GM12878 (cell line): Measurements from ENCODE around the gene LY9. TPM values are rescaled to one million over a fixed set of nuclear protein-coding genes. Genes with fewer than 3 reads are reported as not detected.

ENCODE experiments used
- ATAC-seq: fragments of 200-7000 bp; cut with Tn5 transposase; 3 replicates; pipeline ENCODE4 v1.9.1; 2020; ENCODE audit warnings: mild to moderate bottlenecking, moderate library complexity
- BruUV-seq: library from RNA; stranded (reverse); fragments of 400-500 nt; replicated peaks from 2 replicates; lab custom pipeline; 2021; lab: Mats Ljungman, UMichigan
- CTCF ChIA-PET: fragments of 300-600 bp; sonication (Branson Sonifier 250); formaldehyde crosslinking; extraction: SDS; loops from one replicate; lab custom pipeline; 2021; ENCODE audit warnings: inconsistent platforms; lab: Yijun Ruan, JAX
- POLR2A ChIA-PET: fragments of 350-600 bp; formaldehyde crosslinking; extraction: SDS; loops from one replicate; lab custom pipeline; 2021; ENCODE audit warnings: inconsistent platforms; lab: Charles Lee
- RAD21 ChIA-PET: fragments of 300-600 bp; sonication (Branson Sonifier 250); formaldehyde crosslinking; loops from one replicate; lab custom pipeline; 2023; ENCODE audit warnings: antibody characterized with exemption; ENCODE audit not compliant: unreplicated experiment; lab: Charles Lee
- SMC1A ChIA-PET: fragments of 300-600 bp; sonication (Branson Sonifier 250); formaldehyde crosslinking; loops from one replicate; lab custom pipeline; 2023; ENCODE audit not compliant: unreplicated experiment, uncharacterized antibody; lab: Charles Lee
- DNase-seq: peaks from one replicate; pipeline ENCODE4 v3.0.0-alpha.2; 2011; ENCODE audit warnings: low read depth, low spot score
- FAIRE-seq: peaks from 3 replicates; lab custom pipeline; 2011; peaks lifted over from hg19 to GRCh38; lab: Jason Lieb, UNC
- H2AFZ ChIP-seq: 2 replicates; pipeline ENCODE4 v1.6.0; 2011; ENCODE audit warnings: low read depth, low read length, control low read depth; ENCODE audit not compliant: control insufficient read depth
- H3K27ac ChIP-seq: 2 replicates; pipeline ENCODE4 v1.5.1; 2011; ENCODE audit warnings: control low read depth; ENCODE audit not compliant: control insufficient read depth, insufficient read depth
- H3K27me3 ChIP-seq, 2 experiments: replicated peaks in 1 of 2; 2 replicates each; pipeline versions ENCODE4 v1.6.0 to v1.6.1; 2011; ENCODE audit warnings: low read length in 1 of 2; ENCODE audit not compliant: control insufficient read depth in 2 of 2, insufficient read depth in 2 of 2
- H3K36me3 ChIP-seq, 2 experiments: 2 replicates each; pipeline ENCODE4 v1.5.1; 2011; ENCODE audit warnings: low read length in 1 of 2; ENCODE audit not compliant: control insufficient read depth in 2 of 2, insufficient read depth in 2 of 2
- H3K4me1 ChIP-seq: 2 replicates; pipeline ENCODE4 v1.6.1; 2011; ENCODE audit warnings: mild to moderate bottlenecking, low read length, moderate library complexity, mixed read lengths; ENCODE audit not compliant: control insufficient read depth, insufficient read depth
- H3K4me2 ChIP-seq: 2 replicates; pipeline ENCODE4 v1.6.0; 2011; ENCODE audit warnings: control low read depth; ENCODE audit not compliant: control insufficient read depth, insufficient read depth
- H3K4me3 ChIP-seq: fragments of 200-600 bp; sonication (generic); 2 replicates; pipeline ENCODE4 v1.5.1; 2016
- H3K79me2 ChIP-seq: 2 replicates; pipeline ENCODE4 v1.6.0; 2011; ENCODE audit warnings: low read length; ENCODE audit not compliant: control insufficient read depth, insufficient read depth
- H3K9ac ChIP-seq: 2 replicates; pipeline ENCODE4 v1.8.0; 2011; ENCODE audit warnings: low read length, control low read depth, mixed read lengths; ENCODE audit not compliant: control insufficient read depth, insufficient read depth
- H3K9me3 ChIP-seq: replicated peaks from 3 replicates; pipeline ENCODE4 v1.5.1; 2011; ENCODE audit warnings: mild to moderate bottlenecking, low read length; ENCODE audit not compliant: control insufficient read depth, insufficient read depth
- H4K20me1 ChIP-seq: 2 replicates; pipeline ENCODE4 v1.6.0; 2011; ENCODE audit not compliant: control insufficient read depth, insufficient read depth
- BHLHE40 ChIP-seq, 2 experiments: fragments of 450-650 bp in 1 of 2; IDR thresholded peaks; 2 replicates each; pipeline ENCODE4 v1.6.1; 2011 to 2017; ENCODE audit warnings: low read depth in 2 of 2, borderline replicate concordance in 1 of 2, improper control_type of control experiment in 1 of 2, low read length in 1 of 2, mild to moderate bottlenecking in 1 of 2
- DPF2 ChIP-seq: fragments of 450-650 bp; IDR thresholded peaks from 2 replicates; pipeline ENCODE4 v1.6.1; 2017; ENCODE audit warnings: mild to moderate bottlenecking
- E2F8 ChIP-seq: fragments of 450-650 bp; IDR thresholded peaks from 2 replicates; pipeline ENCODE4 v1.6.1; 2018; ENCODE audit warnings: mild to moderate bottlenecking, low read depth, moderate library complexity; ENCODE audit not compliant: partially characterized antibody
- EP300 ChIP-seq, 2 experiments: fragments of 150-350 bp in 1 of 2; IDR thresholded peaks; 2 replicates each; pipeline ENCODE4 v1.6.1; 2011 to 2012; ENCODE audit warnings: low read depth in 2 of 2, low read length in 2 of 2, borderline replicate concordance in 1 of 2, improper control_type of control experiment in 1 of 2, inconsistent platforms in 1 of 2; ENCODE audit not compliant: control insufficient read depth in 1 of 2
- LARP7 ChIP-seq: fragments of 450-650 bp; IDR thresholded peaks from 2 replicates; pipeline ENCODE4 v1.6.1; 2017; ENCODE audit warnings: mild to moderate bottlenecking
- NR2C2 ChIP-seq: IDR thresholded peaks from 2 replicates; pipeline ENCODE4 v1.6.1; 2011; ENCODE audit warnings: borderline replicate concordance, low read depth; ENCODE audit not compliant: control insufficient read depth, insufficient read length
- POLR2AphosphoS5 ChIP-seq: IDR thresholded peaks from 2 replicates; pipeline ENCODE4 v1.6.1; 2011; ENCODE audit warnings: mild to moderate bottlenecking, low read length, inconsistent platforms
- RFX5 ChIP-seq: IDR thresholded peaks from 2 replicates; pipeline ENCODE4 v1.6.1; 2011; ENCODE audit warnings: low read depth, low read length, improper control_type of control experiment
- SIX5 ChIP-seq: IDR thresholded peaks from 2 replicates; pipeline ENCODE4 v1.6.1; 2011; ENCODE audit warnings: mild to moderate bottlenecking, low read depth, low read length, moderate library complexity; ENCODE audit not compliant: severe bottlenecking
- SRF ChIP-seq, 2 experiments: IDR thresholded peaks; 2 replicates each; pipeline ENCODE4 v1.6.1; 2011; ENCODE audit warnings: low read depth in 2 of 2, low read length in 2 of 2, mild to moderate bottlenecking in 1 of 2, moderate library complexity in 1 of 2
- TCF7 ChIP-seq: IDR thresholded peaks from 2 replicates; pipeline ENCODE4 v1.6.1; 2014; ENCODE audit warnings: antibody characterized with exemption, borderline replicate concordance
- ZBED1 ChIP-seq: IDR thresholded peaks from 2 replicates; pipeline ENCODE4 v1.6.1; 2016; ENCODE audit warnings: borderline replicate concordance
- ZNF24 ChIP-seq: fragments of 450-650 bp; IDR thresholded peaks from 2 replicates; pipeline ENCODE4 v1.6.1; 2017; ENCODE audit warnings: antibody characterized with exemption, mild to moderate bottlenecking
- WGBS: methylation state at CpG from one replicate; pipeline ENCODE4 v1.1.6; 2016; ENCODE audit warnings: low lambda C conversion rate; ENCODE audit not compliant: insufficient replicate concordance, insufficient coverage; ENCODE audit errors: missing lambda C conversion rate; 5-methylcytosine and 5-hydroxymethylcytosine counted together
- in situ Hi-C: fragments of 300-500 bp; cut with MboI; formaldehyde crosslinking; loops from 9 replicates; pipeline ENCODE4 v1.14.3; 2018; ENCODE audit warnings: mixed read lengths
- intact Hi-C: fragments of 100-400 bp; cut with micrococcal nuclease; formaldehyde crosslinking; loops from one replicate; pipeline ENCODE4 v1.14.2; 2022; ENCODE audit not compliant: unreplicated experiment
- polyA plus RNA-seq, 11 experiments: library from polyadenylated mRNA; depleted of rRNA in 4 of 11; unstranded in 6 of 11; stranded (reverse) in 5 of 11; fragments of >200 nt; fragmentation: Nextera tagmentation in 4 of 11; fragmentation: Illumina TruSeq in 1 of 11; extraction: Ambion mirVana in 4 of 11; extraction: Trizol in 1 of 11; gene quantifications; 1 replicate in 1 of 11; 2 replicates in 10 of 11; pipeline versions ENCODE4 v1.2.1 to v1.2.3, GENCODE V29; 2011 to 2016; ENCODE audit warnings: inconsistent platforms in 2 of 11, missing spikeins in 2 of 11, low read depth in 1 of 11
- total RNA-seq, 4 experiments: library from RNA; depleted of rRNA in 3 of 4; stranded (reverse); fragments of >200 nt in 3 of 4; fragmentation: Illumina TruSeq in 1 of 4; extraction: Trizol in 1 of 4; gene quantifications; 2 replicates each; pipeline versions ENCODE4 v1.2.1 to v1.2.3, GENCODE V29; 2013 to 2021
- TF ChIP-seq, protein P1 (sequence below): IDR thresholded peaks from 2 replicates; pipeline ENCODE4 v1.6.1; 2011; ENCODE audit warnings: mild to moderate bottlenecking, low read depth, low read length, moderate library complexity; ENCODE audit not compliant: insufficient replicate concordance

The LY9 gene
- total and polyA plus RNA-seq, 10 of the 15 experiments (the other 5 are each of a cell fraction or from before 2014, with no cell fraction given), result 2.7 to 12.5 (median 9.0) TPM

DNA sequence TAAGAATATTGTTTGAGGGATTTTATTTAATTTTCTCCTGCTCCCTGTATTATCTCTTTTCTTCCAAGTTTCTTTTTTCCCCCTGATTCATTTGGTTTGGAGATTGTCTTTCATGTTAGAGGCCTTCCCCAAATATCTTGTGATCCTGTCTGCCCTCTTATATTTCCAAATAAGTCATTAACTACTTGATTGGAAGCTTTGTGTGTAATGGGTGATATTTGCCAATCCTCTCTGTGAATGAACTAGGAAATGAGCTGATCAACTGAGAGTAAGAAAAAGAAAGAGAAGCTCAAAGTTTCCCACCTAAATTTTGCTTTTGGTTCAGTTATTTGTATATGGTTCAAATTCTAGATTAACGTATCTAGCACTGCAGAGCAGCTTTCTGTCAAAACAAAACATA lies 23.6 kb upstream of the LY9 start:
- WGBS, result 60% methylated on average over 1 of the region's 1 CpG
- Histone ChIP-seq H3K27ac (peak overlapping the region; percentile 50; the same call in 1 of the 2 replicates), H3K79me2 (peaks cover 3% of the 10 kb centered on the region), H3K36me3 (no peaks in the 10 kb centered on the region), H3K9me3 (no peaks in the 10 kb centered on the region; the same call in 1 of the 3 replicates), H3K4me3 (no peak overlapping the region), H2AFZ (no peak overlapping the region), H3K27me3 (no peaks in the 10 kb centered on the region), H4K20me1 (no peaks in the 10 kb centered on the region), H3K4me1 (peaks cover 47% of the 10 kb centered on the region), H3K9ac (no peak overlapping the region), H3K4me2 (no peak overlapping the region)
- intact Hi-C loops (no loop called here), in situ Hi-C loops (no loop called here)
- CTCF ChIA-PET, result interaction anchor here (0.8 to 10.9 kb wide), 14 partner anchors 9 to 181 kb away, joined by 3 to 247 read pairs (median 10); partner anchors contain the start of genes ITLN2 and LY9
- no TSS peak for BruUV-seq
- SMC1A ChIA-PET, result interaction anchor here (0.6 to 15.6 kb wide), 18 partner anchors 8 to 344 kb away, joined by 3 to 447 read pairs (median 4); partner anchors contain the start of genes LY9 and SLAMF7
- no peak for ATAC-seq
- FAIRE-seq, result no peak
- TF ChIP-seq DPF2 (no peak), TCF7 (no peak), LARP7 (no peak), EP300 (IDR thresholded peaks at IDR 0.05; ENCODE audit: borderline replicate concordance in 1 of 2, control insufficient read depth in 1 of 2, low read depth in 2 of 2, low read length in 2 of 2) (no peak), SIX5 (no peak), SRF (IDR thresholded peaks at IDR 0.05; ENCODE audit: low read depth in 2 of 2, low read length in 2 of 2) (no peak), POLR2AphosphoS5 (no peak), ZBED1 (no peak), ZNF24 (no peak), NR2C2 (no peak), RFX5 (no peak), BHLHE40 (IDR thresholded peaks at IDR 0.05; ENCODE audit: borderline replicate concordance in 1 of 2, low read depth in 2 of 2, low read length in 1 of 2) (no peak), E2F8 (no peak)
- TF ChIP-seq, protein P1, sequence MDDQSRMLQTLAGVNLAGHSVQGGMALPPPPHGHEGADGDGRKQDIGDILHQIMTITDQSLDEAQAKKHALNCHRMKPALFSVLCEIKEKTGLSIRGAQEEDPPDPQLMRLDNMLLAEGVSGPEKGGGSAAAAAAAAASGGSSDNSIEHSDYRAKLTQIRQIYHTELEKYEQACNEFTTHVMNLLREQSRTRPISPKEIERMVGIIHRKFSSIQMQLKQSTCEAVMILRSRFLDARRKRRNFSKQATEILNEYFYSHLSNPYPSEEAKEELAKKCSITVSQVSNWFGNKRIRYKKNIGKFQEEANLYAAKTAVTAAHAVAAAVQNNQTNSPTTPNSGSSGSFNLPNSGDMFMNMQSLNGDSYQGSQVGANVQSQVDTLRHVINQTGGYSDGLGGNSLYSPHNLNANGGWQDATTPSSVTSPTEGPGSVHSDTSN, result no peak
- POLR2A ChIA-PET, result interaction anchor here (0.7 to 5.9 kb wide), 10 partner anchors 9 to 272 kb away, joined by 3 to 33 read pairs (median 4); partner anchors contain the start of gene SLAMF7
- RAD21 ChIA-PET, result interaction anchor here (0.6 to 10.8 kb wide), 23 partner anchors 9 to 218 kb away, joined by 3 to 152 read pairs (median 5); partner anchors contain the start of genes ITLN2 and LY9
- no peak for DNase-seq
